AG04449 (cell line): ENCODE results near the gene HPX.

Experiments used
- CTCF ChIA-PET: fragments of 350-600 bp; formaldehyde crosslinking; extraction: SDS; loops from one replicate; lab custom pipeline; 2021; ENCODE audit warnings: antibody characterized with exemption; lab: Yijun Ruan, JAX
- POLR2A ChIA-PET: fragments of 400-600, 350-600 bp; formaldehyde crosslinking; extraction: SDS; loops from one replicate; lab custom pipeline; 2020; ENCODE audit warnings: antibody characterized with exemption, inconsistent platforms; lab: Yijun Ruan, JAX
- DNase-seq: peaks from one replicate; pipeline ENCODE4 v3.0.0-alpha.2; 2010; ENCODE audit warnings: low read depth, low spot score
- H3K4me3 ChIP-seq: 2 replicates; pipeline ENCODE4 v1.5.1; 2011; ENCODE audit warnings: low read depth, mild to moderate bottlenecking, control low read depth, low read length
- CTCF ChIP-seq: IDR thresholded peaks from one replicate; pipeline ENCODE4 v1.5.1; 2011; ENCODE audit warnings: mild to moderate bottlenecking, moderate library complexity, low read length, control low read depth, inconsistent platforms; ENCODE audit not compliant: insufficient read depth; ENCODE audit errors: missing control alignments

HPX gene

GRCh38 chr11:6458352-6459098 is 17.7 kb upstream of the HPX start:
- no peak for TF ChIP-seq CTCF
- no peak for DNase-seq
- ChIA-PET CTCF (interaction anchor here (1.5 to 7.7 kb wide), 2 partner anchors 15 to 80 kb away, joined by 4 to 82 read pairs; partner anchors contain the start of gene HPX), POLR2A (no interaction called here)
- H3K4me3 ChIP-seq = no peak overlapping the region

- H3K4me3 ChIP-seq = no peak overlapping the region
- ChIA-PET POLR2A (no interaction called here), CTCF (interaction anchor here (1.5 to 11.8 kb wide), 3 partner anchors 11 to 79 kb away, joined by 4 to 192 read pairs (median 5); partner anchors contain the start of gene HPX)
- TF ChIP-seq CTCF = no peak
- no peak for DNase-seq
Measured at GRCh38 chr11:6457581-6458320, 17.0 kb upstream of the HPX start.

- no peak for DNase-seq
- ChIA-PET CTCF (interaction anchor here (1.6 to 19.9 kb wide), 3 partner anchors 12 to 75 kb away, joined by 5 to 701 read pairs (median 192); partner anchors contain the start of genes HPX and SMPD1), POLR2A (no interaction called here)
- no peak overlapping the region for H3K4me3 ChIP-seq
- no peak for TF ChIP-seq CTCF
Measured at GRCh38 chr11:6456361-6457073, 15.7 kb upstream of the HPX start.

- CTCF ChIA-PET = interaction anchor here (0.9 to 19.9 kb wide), 4 partner anchors 10 to 300 kb away, joined by 3 to 701 read pairs (median 98); partner anchors contain the start of genes HPX and SMPD1
Measured at GRCh38 chr11:6455070-6455469, 14.3 kb upstream of the HPX start.

GRCh38 chr11:6453152-6453551 is 12.4 kb upstream of the HPX start:
- no peak overlapping the region for H3K4me3 ChIP-seq
- no peak for DNase-seq
- CTCF ChIA-PET = interaction anchor here (1.7 to 19.9 kb wide), 3 partner anchors 10 to 72 kb away, joined by 4 to 701 read pairs (median 192); partner anchors contain the start of genes HPX and SMPD1
- POLR2A ChIA-PET = no interaction called here
- TF ChIP-seq CTCF = no peak

More at GRCh38 chr11:6455070-6455469, 14.3 kb upstream of the HPX start:
- DNase-seq = no peak
- no peak for TF ChIP-seq CTCF
- POLR2A ChIA-PET = no interaction called here
- no peak overlapping the region for H3K4me3 ChIP-seq
